Measurements from ENCODE around the gene KCTD5.
"Not testable (repeated sequence)": the region's sequence is repeated elsewhere in the genome, so short reads cannot be mapped to it uniquely, and the experiment has no call there.

The KCTD5 gene

GRCh38 chr16:2683041-2683440, 718 bp downstream of the KCTD5 start:
- Mint-ChIP-seq H3K4me1 (ENCODE audit: low read depth) (peaks cover 43% of the 10 kb centered on the region), H3K36me3 (ENCODE audit: low read depth) (peaks cover 45% of the 10 kb centered on the region), H3K27ac (peak overlapping the region; percentile 98), H3K4me3 (peak overlapping the region; percentile 96)
- not testable (repeated sequence) for H3K9me3 Mint-ChIP-seq, DNase-seq, H3K27me3 Mint-ChIP-seq

- not testable (repeated sequence) for H3K4me3 Mint-ChIP-seq, H3K27me3 Mint-ChIP-seq, H3K9me3 Mint-ChIP-seq, H3K27ac Mint-ChIP-seq, DNase-seq
- peaks cover 47% of the 10 kb centered on the region for H3K36me3 Mint-ChIP-seq (ENCODE audit: low read depth)
- peaks cover 42% of the 10 kb centered on the region for H3K4me1 Mint-ChIP-seq (ENCODE audit: low read depth)
Observed at GRCh38 chr16:2686075-2686474, 3.8 kb downstream of the KCTD5 start.

GRCh38 chr16:2686912-2687507, 4.7 kb downstream of the KCTD5 start:
- peaks cover 46% of the 10 kb centered on the region for H3K36me3 Mint-ChIP-seq (ENCODE audit: low read depth)
- peak overlapping the region; percentile 96 for H3K27ac Mint-ChIP-seq
- no peaks in the 10 kb centered on the region for H3K9me3 Mint-ChIP-seq
- peak; percentile 53 for DNase-seq
- no peaks in the 10 kb centered on the region for H3K27me3 Mint-ChIP-seq
- peaks cover 39% of the 10 kb centered on the region for H3K4me1 Mint-ChIP-seq (ENCODE audit: low read depth)
- peak overlapping the region; percentile 77 for H3K4me3 Mint-ChIP-seq

GRCh38 chr16:2687531-2688308, 5.4 kb downstream of the KCTD5 start:
- Mint-ChIP-seq H3K9me3 (no peaks in the 10 kb centered on the region), H3K27me3 (no peaks in the 10 kb centered on the region), H3K4me3 (peak overlapping the region; percentile 77), H3K4me1 (ENCODE audit: low read depth) (peaks cover 38% of the 10 kb centered on the region), H3K27ac (peak overlapping the region; percentile 96), H3K36me3 (ENCODE audit: low read depth) (peaks cover 50% of the 10 kb centered on the region)
- no peak for DNase-seq

GRCh38 chr16:2689422-2689821, 7.1 kb downstream of the KCTD5 start:
- H3K9me3 Mint-ChIP-seq, H3K4me3 Mint-ChIP-seq, H3K27me3 Mint-ChIP-seq, DNase-seq, H3K27ac Mint-ChIP-seq: not testable (repeated sequence)
- H3K36me3 Mint-ChIP-seq (ENCODE audit: low read depth) = peaks cover 50% of the 10 kb centered on the region
- peaks cover 35% of the 10 kb centered on the region for H3K4me1 Mint-ChIP-seq (ENCODE audit: low read depth)

GRCh38 chr16:2689968-2690801, 7.9 kb downstream of the KCTD5 start:
- no peak for DNase-seq
- H3K27me3 Mint-ChIP-seq = no peaks in the 10 kb centered on the region
- no peak overlapping the region for H3K4me3 Mint-ChIP-seq
- no peak overlapping the region for H3K27ac Mint-ChIP-seq
- peaks cover 31% of the 10 kb centered on the region for H3K4me1 Mint-ChIP-seq (ENCODE audit: low read depth)
- H3K36me3 Mint-ChIP-seq (ENCODE audit: low read depth) = peaks cover 47% of the 10 kb centered on the region
- no peaks in the 10 kb centered on the region for H3K9me3 Mint-ChIP-seq

- Mint-ChIP-seq H3K27me3 (no peaks in the 10 kb centered on the region), H3K9me3 (no peaks in the 10 kb centered on the region), H3K36me3 (ENCODE audit: low read depth) (peaks cover 47% of the 10 kb centered on the region), H3K27ac (no peak overlapping the region), H3K4me1 (ENCODE audit: low read depth) (peaks cover 29% of the 10 kb centered on the region), H3K4me3 (no peak overlapping the region)
- DNase-seq = no peak
Observed at GRCh38 chr16:2690852-2691251, 8.5 kb downstream of the KCTD5 start.

GRCh38 chr16:2691491-2692248, 9.3 kb downstream of the KCTD5 start:
- no peak for DNase-seq
- H3K27me3 Mint-ChIP-seq = no peaks in the 10 kb centered on the region
- H3K27ac Mint-ChIP-seq = no peak overlapping the region
- H3K4me1 Mint-ChIP-seq (ENCODE audit: low read depth) = peaks cover 28% of the 10 kb centered on the region
- H3K4me3 Mint-ChIP-seq = no peak overlapping the region
- H3K9me3 Mint-ChIP-seq = no peaks in the 10 kb centered on the region
- H3K36me3 Mint-ChIP-seq (ENCODE audit: low read depth) = peaks cover 49% of the 10 kb centered on the region

GRCh38 chr16:2692251-2692947, 10.1 kb downstream of the KCTD5 start:
- Mint-ChIP-seq H3K27ac (no peak overlapping the region), H3K27me3 (no peaks in the 10 kb centered on the region), H3K36me3 (ENCODE audit: low read depth) (peaks cover 49% of the 10 kb centered on the region), H3K4me1 (ENCODE audit: low read depth) (peaks cover 21% of the 10 kb centered on the region), H3K4me3 (no peak overlapping the region), H3K9me3 (no peaks in the 10 kb centered on the region)
- no peak for DNase-seq

- Mint-ChIP-seq H3K27ac (no peak overlapping the region), H3K4me3 (no peak overlapping the region), H3K9me3 (no peaks in the 10 kb centered on the region), H3K27me3 (no peaks in the 10 kb centered on the region), H3K4me1 (ENCODE audit: low read depth) (peaks cover 15% of the 10 kb centered on the region), H3K36me3 (ENCODE audit: low read depth) (peaks cover 50% of the 10 kb centered on the region)
- no peak for DNase-seq
Observed at GRCh38 chr16:2692948-2693651, 10.8 kb downstream of the KCTD5 start.

- peaks cover 61% of the 10 kb centered on the region for H3K36me3 Mint-ChIP-seq (ENCODE audit: low read depth)
- H3K4me3 Mint-ChIP-seq; H3K27ac Mint-ChIP-seq; H3K27me3 Mint-ChIP-seq; H3K9me3 Mint-ChIP-seq; DNase-seq; H3K4me1 Mint-ChIP-seq (ENCODE audit: low read depth): not testable (repeated sequence)
Observed at GRCh38 chr16:2696601-2697250, 14.4 kb downstream of the KCTD5 start.

- no peak for DNase-seq
- Mint-ChIP-seq H3K36me3 (ENCODE audit: low read depth) (peaks cover 61% of the 10 kb centered on the region), H3K27me3 (no peaks in the 10 kb centered on the region), H3K4me3 (no peak overlapping the region), H3K27ac (no peak overlapping the region), H3K9me3 (no peaks in the 10 kb centered on the region), H3K4me1 (ENCODE audit: low read depth) (peaks cover 1% of the 10 kb centered on the region)
Observed at GRCh38 chr16:2697401-2697948, 15.2 kb downstream of the KCTD5 start.

Measured in activated T-cell treated with anti-CD3 and anti-CD28 coated beads, Interleukin-2, amount 50 U/mL, for 24 hours (primary cell).